Neural crest cell (in vitro differentiated cells): Measurements from ENCODE around the gene HBA2. TPM values are rescaled to one million over a fixed set of nuclear protein-coding genes. Genes with fewer than 3 reads are reported as not detected.

Source experiments
- DNase-seq: peaks from one replicate; pipeline ENCODE4 v3.0.0; 2021; ENCODE audit warnings: low read depth, mixed read lengths, low spot score
- H3K27ac Mint-ChIP-seq: one replicate; pipeline ENCODE4 v1.8.0; 2021; ENCODE audit warnings: mild to moderate bottlenecking, mixed read lengths; ENCODE audit not compliant: unreplicated experiment
- H3K27me3 Mint-ChIP-seq: 2 replicates; pipeline ENCODE4 v1.8.0; 2021; ENCODE audit warnings: low read depth, mild to moderate bottlenecking, mixed read lengths
- H3K36me3 Mint-ChIP-seq: 2 replicates; pipeline ENCODE4 v1.8.0; 2021; ENCODE audit warnings: low read depth, mild to moderate bottlenecking, mixed read lengths
- H3K4me1 Mint-ChIP-seq: 2 replicates; pipeline ENCODE4 v1.8.0; 2021; ENCODE audit warnings: mixed read lengths
- H3K4me3 Mint-ChIP-seq: one replicate; pipeline ENCODE4 v1.8.0; 2021; ENCODE audit warnings: mild to moderate bottlenecking, mixed read lengths
- H3K9me3 Mint-ChIP-seq: 2 replicates; pipeline ENCODE4 v1.8.0; 2021; ENCODE audit warnings: mixed read lengths
- total RNA-seq: library from RNA; stranded (reverse); gene quantifications from 2 replicates; pipeline ENCODE4 v1.2.1, GENCODE V29; 2021
- TF ChIP-seq, protein P1 (sequence below): fragments of 200-600 bp; sonication (generic); conservative IDR thresholded peaks from 2 replicates; pipeline ENCODE4 v1.5.0; 2021; ENCODE audit warnings: antibody characterized with exemption, mild to moderate bottlenecking

HBA2 gene
- total RNA-seq, 1 donor from 2014 or later: not detected

DNA sequence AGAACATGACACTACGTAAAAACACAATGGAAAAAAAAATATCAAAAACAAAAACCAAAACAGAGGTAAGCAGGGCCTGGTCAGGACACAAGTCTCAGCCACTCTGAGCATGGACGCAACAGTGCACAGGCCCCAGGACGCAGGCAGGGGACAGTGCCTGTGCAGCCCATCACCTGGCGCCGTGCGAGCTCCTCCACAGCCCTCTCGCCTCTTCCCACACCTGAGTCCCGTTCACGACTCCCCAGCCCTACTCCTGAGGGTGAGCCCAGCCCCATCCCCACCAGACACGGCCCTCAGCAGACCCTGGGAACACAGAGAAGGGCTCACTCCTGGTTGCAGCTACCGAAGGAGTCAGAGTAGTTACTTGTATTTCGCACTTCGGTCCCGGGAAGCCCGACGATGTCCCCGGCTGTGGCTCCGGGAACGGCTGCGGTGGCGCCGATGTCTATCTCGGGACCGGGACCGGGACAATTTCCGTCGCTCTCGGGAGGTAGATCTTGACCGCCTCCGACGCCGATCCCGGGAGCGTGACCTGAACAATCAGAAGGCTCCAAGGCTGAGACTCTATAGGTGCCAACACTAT, 17.0 kb downstream of the HBA2 start:
- Mint-ChIP-seq H3K4me1 (no peaks in the 10 kb centered on the region), H3K36me3 (peaks cover 31% of the 10 kb centered on the region), H3K27ac (no peak overlapping the region), H3K27me3 (peaks cover 3% of the 10 kb centered on the region), H3K4me3 (no peak overlapping the region), H3K9me3 (no peaks in the 10 kb centered on the region)
- no peak for DNase-seq
- TF ChIP-seq, protein P1, sequence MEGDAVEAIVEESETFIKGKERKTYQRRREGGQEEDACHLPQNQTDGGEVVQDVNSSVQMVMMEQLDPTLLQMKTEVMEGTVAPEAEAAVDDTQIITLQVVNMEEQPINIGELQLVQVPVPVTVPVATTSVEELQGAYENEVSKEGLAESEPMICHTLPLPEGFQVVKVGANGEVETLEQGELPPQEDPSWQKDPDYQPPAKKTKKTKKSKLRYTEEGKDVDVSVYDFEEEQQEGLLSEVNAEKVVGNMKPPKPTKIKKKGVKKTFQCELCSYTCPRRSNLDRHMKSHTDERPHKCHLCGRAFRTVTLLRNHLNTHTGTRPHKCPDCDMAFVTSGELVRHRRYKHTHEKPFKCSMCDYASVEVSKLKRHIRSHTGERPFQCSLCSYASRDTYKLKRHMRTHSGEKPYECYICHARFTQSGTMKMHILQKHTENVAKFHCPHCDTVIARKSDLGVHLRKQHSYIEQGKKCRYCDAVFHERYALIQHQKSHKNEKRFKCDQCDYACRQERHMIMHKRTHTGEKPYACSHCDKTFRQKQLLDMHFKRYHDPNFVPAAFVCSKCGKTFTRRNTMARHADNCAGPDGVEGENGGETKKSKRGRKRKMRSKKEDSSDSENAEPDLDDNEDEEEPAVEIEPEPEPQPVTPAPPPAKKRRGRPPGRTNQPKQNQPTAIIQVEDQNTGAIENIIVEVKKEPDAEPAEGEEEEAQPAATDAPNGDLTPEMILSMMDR: no peak

DNA sequence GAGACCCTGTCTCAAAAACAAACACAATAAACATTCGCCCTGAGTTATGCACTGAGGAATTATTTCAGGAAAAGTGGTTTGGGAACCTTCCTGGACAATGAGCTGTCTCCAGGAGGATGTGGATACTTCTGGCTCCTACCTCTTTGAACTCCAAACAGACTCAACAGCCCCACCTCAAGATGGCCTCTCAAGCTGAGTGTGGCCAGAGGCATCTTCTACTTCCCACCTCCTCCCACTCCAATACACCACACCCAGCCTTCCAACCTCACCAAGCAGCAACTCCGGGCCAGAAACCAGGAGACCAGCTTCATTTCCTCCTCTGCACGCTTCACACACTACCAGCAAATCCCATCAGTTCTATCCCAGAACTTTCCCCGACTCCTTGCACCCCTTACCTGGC, 19.2 kb downstream of the HBA2 start:
- peak overlapping the region; percentile 75 for H3K27ac Mint-ChIP-seq
- peak overlapping the region; percentile 13 for H3K4me3 Mint-ChIP-seq
- H3K27me3 Mint-ChIP-seq: peaks cover 3% of the 10 kb centered on the region
- no peak for DNase-seq
- H3K36me3 Mint-ChIP-seq: peaks cover 27% of the 10 kb centered on the region
- no peaks in the 10 kb centered on the region for H3K4me1 Mint-ChIP-seq
- no peaks in the 10 kb centered on the region for H3K9me3 Mint-ChIP-seq
- TF ChIP-seq, protein P1: no peak

DNA sequence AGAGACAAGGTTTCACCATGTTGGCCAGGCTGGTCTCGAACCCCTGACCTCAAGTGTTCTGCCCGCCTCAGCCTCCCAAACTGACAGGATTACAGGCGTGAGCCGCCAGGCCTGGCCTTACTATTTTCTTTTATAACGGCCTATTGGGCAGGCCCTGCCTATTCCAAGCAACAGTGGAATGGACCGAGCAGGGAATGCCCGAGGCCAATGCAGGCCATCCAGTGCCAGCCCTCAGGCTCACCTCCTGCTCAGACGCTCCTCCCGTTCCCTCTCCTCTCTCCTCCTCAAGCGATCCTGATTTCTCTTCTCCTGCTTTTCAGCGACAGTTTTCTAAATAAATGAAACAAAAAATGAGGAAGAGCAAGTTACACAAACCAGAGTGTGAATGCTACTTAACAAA, 20.0 kb downstream of the HBA2 start:
- Mint-ChIP-seq H3K4me3 (no peak overlapping the region), H3K27me3 (peaks cover 3% of the 10 kb centered on the region), H3K9me3 (no peaks in the 10 kb centered on the region), H3K27ac (no peak overlapping the region), H3K36me3 (peaks cover 27% of the 10 kb centered on the region), H3K4me1 (no peaks in the 10 kb centered on the region)
- TF ChIP-seq, protein P1: no peak
- DNase-seq: no peak

DNA sequence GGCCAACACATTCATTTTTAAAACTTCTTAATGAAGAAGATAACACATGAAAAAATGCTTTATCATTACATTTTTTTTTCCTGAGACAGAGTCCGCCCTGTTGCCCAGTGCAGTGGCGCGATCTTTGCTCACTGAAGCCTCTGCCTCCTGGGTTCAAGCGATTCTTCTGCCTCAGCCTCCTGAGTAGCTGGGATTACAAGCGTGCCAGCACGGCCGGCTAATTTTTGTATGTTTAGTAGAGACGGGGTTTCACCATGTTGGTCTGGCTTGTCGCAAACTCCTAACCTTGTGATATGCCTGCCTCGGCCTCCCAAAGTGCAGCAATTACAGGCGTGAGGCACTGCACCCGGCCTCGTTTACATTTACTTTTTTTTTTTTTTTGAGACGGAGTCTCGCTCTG, 20.8 kb downstream of the HBA2 start:
- Mint-ChIP-seq H3K4me3 (no peak overlapping the region), H3K9me3 (no peaks in the 10 kb centered on the region), H3K27me3 (peaks cover 3% of the 10 kb centered on the region), H3K36me3 (peaks cover 27% of the 10 kb centered on the region), H3K4me1 (no peaks in the 10 kb centered on the region), H3K27ac (no peak overlapping the region)
- DNase-seq: no peak
- TF ChIP-seq, protein P1: no peak

DNA sequence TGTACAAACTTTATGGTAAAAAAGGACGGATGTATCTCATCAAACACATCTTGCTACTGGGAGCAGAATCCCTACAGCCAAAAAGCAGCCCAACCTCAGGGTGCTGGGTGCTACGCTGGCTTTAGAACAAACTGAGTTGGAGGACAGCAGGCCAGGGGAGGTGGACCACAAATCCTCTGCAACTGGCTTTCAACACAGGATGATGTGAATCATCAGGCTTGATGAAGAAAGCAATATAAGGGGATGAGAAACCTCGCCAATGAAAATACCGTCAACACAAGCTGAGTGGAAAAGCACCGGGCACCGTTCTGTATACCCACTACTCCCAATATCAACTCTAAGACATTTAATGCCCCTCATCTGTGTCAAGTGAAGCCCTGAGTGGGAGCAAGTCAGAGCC, 21.8 kb downstream of the HBA2 start:
- TF ChIP-seq, protein P1: no peak
- Mint-ChIP-seq H3K4me3 (no peak overlapping the region), H3K27me3 (peaks cover 3% of the 10 kb centered on the region), H3K9me3 (no peaks in the 10 kb centered on the region), H3K4me1 (no peaks in the 10 kb centered on the region), H3K27ac (no peak overlapping the region), H3K36me3 (peaks cover 19% of the 10 kb centered on the region)
- DNase-seq: no peak

DNA sequence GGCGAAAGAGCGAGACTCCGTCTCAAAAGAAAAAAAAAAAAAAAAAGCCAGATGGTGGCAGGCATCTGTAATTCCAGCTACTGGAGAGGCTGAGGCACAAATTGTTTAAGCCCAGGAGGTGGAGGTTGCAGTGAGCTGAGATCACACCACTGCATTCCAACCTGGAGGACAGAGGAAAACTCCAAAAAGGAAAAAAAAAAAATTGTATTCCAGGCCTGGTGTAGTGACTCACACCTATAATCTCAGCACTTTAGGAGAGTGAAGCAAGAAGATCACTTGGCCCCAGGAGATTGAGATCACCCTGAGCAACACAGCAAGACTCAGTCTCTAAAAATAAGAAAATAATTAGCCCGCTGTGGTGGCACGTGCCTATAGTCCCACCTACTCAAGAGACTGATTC, 27.7 kb downstream of the HBA2 start:
- H3K4me3 Mint-ChIP-seq: no peak overlapping the region
- H3K27ac Mint-ChIP-seq: no peak overlapping the region
- H3K4me1 Mint-ChIP-seq: no peaks in the 10 kb centered on the region
- H3K36me3 Mint-ChIP-seq: peaks cover 11% of the 10 kb centered on the region
- no peak for DNase-seq
- no peaks in the 10 kb centered on the region for H3K27me3 Mint-ChIP-seq
- no peaks in the 10 kb centered on the region for H3K9me3 Mint-ChIP-seq
- TF ChIP-seq, protein P1: no peak
